ENCODE data around the gene USP31. TPM values are rescaled to one million over a fixed set of nuclear protein-coding genes. Genes with fewer than 3 reads are reported as not detected.

The USP31 gene
- total RNA-seq, 2 experiments from 2014 or later: 1.6 to 1.7 TPM

DNA sequence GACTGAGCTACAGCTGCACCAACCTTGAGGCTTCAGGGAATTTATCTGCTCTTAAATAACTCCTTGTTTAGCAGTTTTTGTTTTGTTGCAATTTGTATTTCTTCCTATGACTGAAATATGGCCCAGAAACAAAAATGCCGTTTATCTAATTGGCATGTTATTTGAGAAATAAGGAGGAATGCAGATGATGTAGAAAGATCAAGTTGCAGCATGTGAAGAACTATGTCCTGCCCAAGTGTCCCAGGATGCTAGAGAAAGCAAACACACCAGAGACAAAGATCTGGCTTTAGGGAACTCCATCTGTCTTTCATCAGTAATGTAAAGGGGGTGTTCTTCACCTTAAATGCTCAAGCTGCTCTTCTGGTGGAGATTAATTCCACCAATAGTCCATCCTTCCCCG is 29.7 kb downstream of the USP31 start:
- H3K27ac Mint-ChIP-seq: no peak overlapping the region
- H3K27me3 Mint-ChIP-seq: no peaks in the 10 kb centered on the region
- H3K4me1 Mint-ChIP-seq (ENCODE audit: low read depth): no peaks in the 10 kb centered on the region
- Histone ChIP-seq H3K4me3 (ENCODE audit: low read length) (no peak overlapping the region), H3K27me3 (ENCODE audit: control insufficient read depth in 1 of 2, insufficient read depth in 2 of 2, low read length in 2 of 2) (no peaks in the 10 kb centered on the region), H3K4me1 (ENCODE audit: insufficient read depth, low read length) (no peaks in the 10 kb centered on the region), H3K9me3 (ENCODE audit: control insufficient read depth in 1 of 2, insufficient read depth in 1 of 2, low read length in 2 of 2) (no peaks in the 10 kb centered on the region), H3K36me3 (ENCODE audit: insufficient read depth, low read length) (no peaks in the 10 kb centered on the region), H3K27ac (ENCODE audit: low read depth in 1 of 2, low read length in 2 of 2) (no peak overlapping the region)
- ChIA-PET POLR2A (no interaction called here), CTCF (no interaction called here)
- no peak for DNase-seq
- intact Hi-C loops (cut with DNase I, micrococcal nuclease): no loop called here
- H3K36me3 Mint-ChIP-seq (ENCODE audit: low read depth): no peaks in the 10 kb centered on the region
- H3K4me3 Mint-ChIP-seq: no peak overlapping the region
- ATAC-seq (ENCODE audit: poor library complexity): no peak
- no peak for TF ChIP-seq CTCF (IDR thresholded peaks at IDR 0.05)
- H3K9me3 Mint-ChIP-seq: no peaks in the 10 kb centered on the region

GRCh38 chr16:23114131-23114904 is 34.9 kb downstream of the USP31 start:
- DNase-seq (no peak), ATAC-seq (ENCODE audit: poor library complexity) (no peak)
- Histone ChIP-seq H3K27me3 (ENCODE audit: control insufficient read depth in 1 of 2, insufficient read depth in 2 of 2, low read length in 2 of 2) (no peaks in the 10 kb centered on the region), H3K4me3 (ENCODE audit: low read length) (no peak overlapping the region), H3K27ac (ENCODE audit: low read depth in 1 of 2, low read length in 2 of 2) (no peak overlapping the region), H3K36me3 (ENCODE audit: insufficient read depth, low read length) (no peaks in the 10 kb centered on the region), H3K4me1 (ENCODE audit: insufficient read depth, low read length) (no peaks in the 10 kb centered on the region), H3K9me3 (ENCODE audit: control insufficient read depth in 1 of 2, insufficient read depth in 1 of 2, low read length in 2 of 2) (no peaks in the 10 kb centered on the region)
- no peak overlapping the region for H3K27ac Mint-ChIP-seq
- no peaks in the 10 kb centered on the region for H3K9me3 Mint-ChIP-seq
- POLR2A ChIA-PET: no interaction called here
- H3K36me3 Mint-ChIP-seq (ENCODE audit: low read depth): no peaks in the 10 kb centered on the region
- no peaks in the 10 kb centered on the region for H3K4me1 Mint-ChIP-seq (ENCODE audit: low read depth)
- CTCF ChIA-PET: no interaction called here
- TF ChIP-seq CTCF (IDR thresholded peaks at IDR 0.05): no peak
- H3K4me3 Mint-ChIP-seq: no peak overlapping the region
- intact Hi-C loops (cut with DNase I, micrococcal nuclease): no loop called here
- H3K27me3 Mint-ChIP-seq: no peaks in the 10 kb centered on the region

DNA sequence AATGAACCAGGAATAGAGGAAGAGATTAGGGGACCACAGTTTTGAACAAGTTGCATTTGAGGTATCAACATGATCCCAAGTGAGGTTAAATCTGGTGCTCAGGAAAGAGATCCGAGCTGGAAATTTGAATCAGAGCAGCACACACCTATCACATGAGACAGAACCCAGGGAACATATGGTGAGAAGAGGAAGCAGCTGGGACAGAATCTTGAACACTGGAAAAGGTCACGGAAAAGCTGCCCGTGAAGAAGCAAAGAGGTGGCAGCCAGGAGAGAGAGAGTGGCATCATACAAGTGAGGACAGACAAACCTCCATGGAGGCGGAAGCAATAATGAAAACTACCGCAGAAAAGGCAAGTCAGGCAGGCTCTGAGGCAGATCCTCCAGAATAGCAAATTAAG is 36.1 kb downstream of the USP31 start:
- Mint-ChIP-seq H3K36me3 (ENCODE audit: low read depth) (no peaks in the 10 kb centered on the region), H3K27me3 (no peaks in the 10 kb centered on the region), H3K9me3 (no peaks in the 10 kb centered on the region), H3K4me1 (ENCODE audit: low read depth) (no peaks in the 10 kb centered on the region), H3K27ac (no peak overlapping the region), H3K4me3 (no peak overlapping the region)
- no peak for TF ChIP-seq CTCF (IDR thresholded peaks at IDR 0.05)
- Histone ChIP-seq H3K9me3 (ENCODE audit: control insufficient read depth in 1 of 2, insufficient read depth in 1 of 2, low read length in 2 of 2) (no peaks in the 10 kb centered on the region), H3K4me3 (ENCODE audit: low read length) (no peak overlapping the region), H3K27me3 (ENCODE audit: control insufficient read depth in 1 of 2, insufficient read depth in 2 of 2, low read length in 2 of 2) (no peaks in the 10 kb centered on the region), H3K27ac (ENCODE audit: low read depth in 1 of 2, low read length in 2 of 2) (no peak overlapping the region), H3K36me3 (ENCODE audit: insufficient read depth, low read length) (no peaks in the 10 kb centered on the region), H3K4me1 (ENCODE audit: insufficient read depth, low read length) (no peaks in the 10 kb centered on the region)
- POLR2A ChIA-PET: no interaction called here
- ATAC-seq (ENCODE audit: poor library complexity) (no peak), DNase-seq (no peak)
- CTCF ChIA-PET: no interaction called here
- intact Hi-C loops (cut with DNase I, micrococcal nuclease): no loop called here

Measured in CD4-positive, alpha-beta T cell (primary cell).